AG04449 (cell line): ENCODE measurements around the gene YBX3.

Experiments used
- CTCF ChIA-PET: fragments of 350-600 bp; formaldehyde crosslinking; extraction: SDS; loops from one replicate; lab custom pipeline; 2021; ENCODE audit warnings: antibody characterized with exemption; lab: Yijun Ruan, JAX
- POLR2A ChIA-PET: fragments of 400-600, 350-600 bp; formaldehyde crosslinking; extraction: SDS; loops from one replicate; lab custom pipeline; 2020; ENCODE audit warnings: antibody characterized with exemption, inconsistent platforms; lab: Yijun Ruan, JAX
- DNase-seq: peaks from one replicate; pipeline ENCODE4 v3.0.0-alpha.2; 2010; ENCODE audit warnings: low read depth, low spot score
- H3K4me3 ChIP-seq: 2 replicates; pipeline ENCODE4 v1.5.1; 2011; ENCODE audit warnings: low read depth, mild to moderate bottlenecking, control low read depth, low read length
- TF ChIP-seq, protein P1 (sequence below): IDR thresholded peaks from one replicate; pipeline ENCODE4 v1.5.1; 2011; ENCODE audit warnings: mild to moderate bottlenecking, moderate library complexity, low read length, control low read depth, inconsistent platforms; ENCODE audit not compliant: insufficient read depth; ENCODE audit errors: missing control alignments

The YBX3 gene

DNA sequence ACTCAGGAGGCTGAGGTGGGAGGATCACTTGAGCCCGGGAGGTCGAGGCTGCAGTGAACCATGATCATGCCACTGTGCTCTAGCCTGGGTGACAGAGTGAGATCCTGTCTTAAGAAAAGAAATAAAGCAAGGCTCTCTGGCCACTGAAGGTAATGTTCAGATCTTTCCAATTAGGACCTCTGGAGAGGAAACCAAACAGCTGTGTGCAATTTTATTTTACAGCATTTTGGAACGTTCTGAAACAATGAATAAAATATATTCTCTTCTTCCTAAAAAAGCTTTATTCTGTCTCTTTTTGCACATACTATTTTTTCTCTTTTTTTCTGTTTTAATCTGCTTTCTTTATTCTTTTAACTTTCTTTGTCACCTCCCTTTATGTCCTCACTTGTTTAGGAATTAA lies 5.0 kb upstream of the YBX3 start:
- ChIA-PET POLR2A (no interaction called here), CTCF (interaction anchor here (1.5 to 1.8 kb wide), 2 partner anchors 22 to 492 kb away, joined by 5 to 9 read pairs; no protein-coding TSS in a partner anchor)
- TF ChIP-seq, protein P1, sequence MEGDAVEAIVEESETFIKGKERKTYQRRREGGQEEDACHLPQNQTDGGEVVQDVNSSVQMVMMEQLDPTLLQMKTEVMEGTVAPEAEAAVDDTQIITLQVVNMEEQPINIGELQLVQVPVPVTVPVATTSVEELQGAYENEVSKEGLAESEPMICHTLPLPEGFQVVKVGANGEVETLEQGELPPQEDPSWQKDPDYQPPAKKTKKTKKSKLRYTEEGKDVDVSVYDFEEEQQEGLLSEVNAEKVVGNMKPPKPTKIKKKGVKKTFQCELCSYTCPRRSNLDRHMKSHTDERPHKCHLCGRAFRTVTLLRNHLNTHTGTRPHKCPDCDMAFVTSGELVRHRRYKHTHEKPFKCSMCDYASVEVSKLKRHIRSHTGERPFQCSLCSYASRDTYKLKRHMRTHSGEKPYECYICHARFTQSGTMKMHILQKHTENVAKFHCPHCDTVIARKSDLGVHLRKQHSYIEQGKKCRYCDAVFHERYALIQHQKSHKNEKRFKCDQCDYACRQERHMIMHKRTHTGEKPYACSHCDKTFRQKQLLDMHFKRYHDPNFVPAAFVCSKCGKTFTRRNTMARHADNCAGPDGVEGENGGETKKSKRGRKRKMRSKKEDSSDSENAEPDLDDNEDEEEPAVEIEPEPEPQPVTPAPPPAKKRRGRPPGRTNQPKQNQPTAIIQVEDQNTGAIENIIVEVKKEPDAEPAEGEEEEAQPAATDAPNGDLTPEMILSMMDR = no peak

DNA sequence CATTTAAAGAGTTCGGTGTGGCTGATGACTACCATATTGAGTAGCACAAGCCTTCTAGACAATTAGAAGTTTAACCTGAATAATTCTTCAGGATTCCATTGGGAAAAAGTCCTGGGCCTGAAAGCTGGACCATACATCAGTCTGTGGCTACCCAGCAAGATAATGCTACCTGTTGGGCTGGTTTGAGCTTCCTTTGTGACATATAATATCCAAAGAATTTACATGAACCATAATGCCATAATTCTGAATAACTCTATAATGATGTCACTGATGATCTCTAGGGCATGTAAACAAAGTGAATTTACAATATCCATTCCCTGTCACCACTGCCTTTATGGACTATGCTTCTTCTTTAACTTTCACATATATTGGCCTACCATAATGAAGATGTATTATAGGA lies 3.8 kb upstream of the YBX3 start:
- TF ChIP-seq, protein P1 = no peak
- DNase-seq = no peak
- ChIA-PET CTCF (interaction anchor here (1.5 to 1.8 kb wide), 2 partner anchors 23 to 491 kb away, joined by 5 to 9 read pairs; no protein-coding TSS in a partner anchor), POLR2A (no interaction called here)
- no peak overlapping the region for H3K4me3 ChIP-seq

More for the DNA sequence above, 5.0 kb upstream of the YBX3 start:
- no peak for DNase-seq
- no peak overlapping the region for H3K4me3 ChIP-seq

DNA sequence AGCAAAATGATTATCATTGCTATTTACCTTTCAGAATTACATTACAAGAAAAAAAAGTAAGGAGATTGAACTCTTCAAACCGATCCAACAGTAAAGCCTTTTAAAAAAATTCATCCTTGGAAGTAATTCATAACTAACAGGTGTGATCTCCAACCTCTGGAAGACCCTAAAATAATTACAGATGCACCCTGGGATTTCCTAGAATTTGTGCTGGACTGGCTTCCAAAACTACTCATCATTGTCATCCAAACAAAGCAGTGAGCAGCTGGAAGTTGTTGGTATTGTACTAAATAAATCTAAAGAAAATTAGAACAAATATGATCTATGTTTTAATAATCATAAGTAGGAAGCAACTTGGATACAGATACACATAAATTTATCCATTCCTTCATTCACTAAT lies 1.9 kb upstream of the YBX3 start:
- ChIA-PET POLR2A (no interaction called here), CTCF (interaction anchor here (1.2 to 3.6 kb wide), 2 partner anchors 12 to 25 kb away, joined by 3 to 31 read pairs; no protein-coding TSS in a partner anchor)
- TF ChIP-seq, protein P1 = no peak

DNA sequence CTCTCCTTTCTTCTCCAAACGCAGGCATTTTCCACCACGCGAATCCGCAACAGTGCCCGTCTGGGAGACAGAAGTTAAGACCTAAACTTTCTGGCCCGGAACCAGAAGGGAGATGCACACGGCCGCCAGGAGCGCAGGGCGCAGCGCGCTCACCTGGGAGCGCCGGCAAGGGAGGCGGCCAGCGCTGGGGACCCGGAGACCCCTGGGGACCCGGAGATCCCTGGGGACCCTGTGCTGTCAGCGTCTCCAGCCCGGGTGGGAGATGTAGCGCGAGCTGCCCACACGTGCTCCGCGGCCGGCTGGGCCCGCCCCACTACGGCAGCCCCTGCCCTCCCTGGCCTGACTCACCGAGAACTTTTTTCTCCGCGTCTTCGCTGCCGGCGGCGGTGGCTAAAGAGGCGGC lies 620 bp downstream of the YBX3 start:
- TF ChIP-seq, protein P1 = no peak
- ChIA-PET CTCF (interaction anchor here (3.6 kb wide), 1 partner anchor 27 kb away, joined by 31 read pairs; no protein-coding TSS in a partner anchor), POLR2A (interaction anchor here (1.0 to 1.6 kb wide), 2 partner anchors 27 to 358 kb away, joined by 3 read pairs; no protein-coding TSS in a partner anchor)
- peak overlapping the region; percentile 84 for H3K4me3 ChIP-seq
- no peak for DNase-seq

More for the DNA sequence above, 1.9 kb upstream of the YBX3 start:
- no peak overlapping the region for H3K4me3 ChIP-seq
- DNase-seq = no peak

DNA sequence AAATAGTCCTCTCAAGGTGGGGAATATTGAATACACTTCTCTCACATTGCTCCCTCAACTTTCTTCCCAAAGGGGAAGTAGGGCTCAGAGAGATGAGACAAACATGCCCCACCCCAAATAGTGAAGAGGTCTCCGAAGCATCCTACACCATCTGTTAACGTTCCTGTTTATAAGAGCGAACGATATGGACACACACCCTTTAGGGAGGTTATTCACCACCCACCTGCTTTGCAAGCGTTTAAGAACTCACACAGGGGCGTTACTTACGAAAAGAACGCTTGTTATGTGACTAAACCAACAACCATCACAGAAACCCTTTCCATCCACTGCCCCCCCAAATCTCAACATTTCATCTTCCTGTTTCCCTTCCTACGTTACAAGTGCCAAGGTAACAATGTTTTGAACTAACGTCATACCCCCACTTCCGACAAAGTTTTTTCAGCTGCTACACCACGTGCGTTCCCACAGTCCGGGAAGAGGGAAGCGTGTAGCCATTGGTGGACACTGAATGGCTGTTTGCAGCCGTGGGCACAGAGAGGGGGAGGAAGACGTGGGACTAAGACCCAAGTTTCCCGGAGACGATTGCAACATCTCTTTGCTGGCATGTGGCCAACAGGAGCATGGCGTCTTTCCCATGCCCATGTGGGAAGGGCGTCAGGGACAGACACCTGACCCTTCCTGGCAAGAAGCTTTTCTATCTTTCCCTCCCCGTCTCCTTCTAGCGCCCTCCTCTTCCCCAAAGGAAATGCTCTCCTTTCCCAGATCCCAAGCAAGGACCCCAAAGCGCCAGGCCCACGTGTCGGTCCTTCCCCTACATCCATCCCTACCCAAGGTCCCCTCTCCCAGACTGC lies 1.2 kb downstream of the YBX3 start:
- H3K4me3 ChIP-seq = peak overlapping the region; percentile 84
- POLR2A ChIA-PET = no interaction called here
- TF ChIP-seq, protein P1 = no peak
- CTCF ChIA-PET = interaction anchor here (1.0 kb wide), 1 partner anchor 28 kb away, joined by 3 read pairs; no protein-coding TSS in a partner anchor
- peak; percentile 91 for DNase-seq
